Measurements from ENCODE around the gene ATN1. TPM values are rescaled to one million over a fixed set of nuclear protein-coding genes. Genes with fewer than 3 reads are reported as not detected.
A peak's percentile ranks its signal among the peaks of the same experiment; 100 is the strongest.

Gene ATN1
- total and polyA plus RNA-seq, 2 of the 8 experiments (the other 6 are each of a cell fraction or from before 2014, with no cell fraction given): 20.6 to 73.4 TPM

DNA sequence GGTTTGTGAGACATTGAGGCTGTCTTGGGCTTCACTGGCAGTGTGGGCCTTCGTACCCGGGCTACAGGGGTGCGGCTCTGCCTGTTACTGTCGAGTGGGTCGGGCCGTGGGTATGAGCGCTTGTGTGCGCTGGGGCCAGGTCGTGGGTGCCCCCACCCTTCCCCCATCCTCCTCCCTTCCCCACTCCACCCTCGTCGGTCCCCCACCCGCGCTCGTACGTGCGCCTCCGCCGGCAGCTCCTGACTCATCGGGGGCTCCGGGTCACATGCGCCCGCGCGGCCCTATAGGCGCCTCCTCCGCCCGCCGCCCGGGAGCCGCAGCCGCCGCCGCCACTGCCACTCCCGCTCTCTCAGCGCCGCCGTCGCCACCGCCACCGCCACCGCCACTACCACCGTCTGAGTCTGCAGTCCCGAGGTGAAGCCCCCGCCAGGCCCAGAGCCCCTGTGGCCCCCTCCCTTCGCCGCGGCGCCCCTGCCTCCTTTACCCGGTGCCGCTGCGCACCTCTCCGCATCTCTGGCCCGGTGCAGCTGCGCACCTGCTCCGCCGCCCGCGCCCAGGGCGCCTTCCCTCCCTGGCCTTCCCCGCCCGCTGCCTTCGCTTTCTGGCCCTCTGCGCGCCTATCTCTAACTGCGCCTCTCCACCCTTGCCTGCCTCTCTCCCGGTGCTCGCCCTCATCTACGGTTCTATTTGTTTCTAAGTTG, 13.4 kb upstream of the ATN1 start, which contains the start of gene ENO2:
Gene ENO2 (plus strand): TSS at position 335 of the 701 bp plus-strand sequence. CDS start 1,253 bp downstream, outside the sequence.
- Histone ChIP-seq H3K4me1 (replicated peaks in 1 of 4; ENCODE audit: control insufficient read depth in 3 of 4, insufficient read depth in 4 of 4, low read length in 3 of 4) (peaks cover 0 to 18% (median 9%) of the 10 kb centered on the region in 4 experiments; a peak in 6 of 7 replicates), H3K23ac (ENCODE audit: insufficient read length) (no peak within 1 kb of the TSS), H2BK20ac (ENCODE audit: low read length) (peak within 1 kb of the TSS; percentile 48; the same call in 1 of the 2 replicates), H3K4ac (replicated peaks; ENCODE audit: insufficient read length, low read depth, low read length) (peak within 1 kb of the TSS; percentile 94), H4K5ac (ENCODE audit: insufficient read length, low read depth, low read length) (peak within 1 kb of the TSS; percentile 23), H3K9me3 (ENCODE audit: insufficient read depth in 2 of 2, low read depth in 1 of 2, low read length in 1 of 2) (no peaks in the 10 kb centered on the region), H3K27ac (ENCODE audit: low read depth, low read length) (0 out of 2 replicates have a peak within 1 kb of the TSS, but pooled peaks have one; percentile 26), H3K79me1 (ENCODE audit: low read depth, low read length) (peaks cover 4% of the 10 kb centered on the region), H4K20me1 (replicated peaks in 1 of 2; ENCODE audit: control insufficient read depth in 1 of 2, insufficient read depth in 2 of 2, low read length in 2 of 2) (peaks cover 0 to 2% of the 10 kb centered on the region in 2 experiments), H3K36me3 (ENCODE audit: control insufficient read depth in 2 of 4, insufficient read depth in 4 of 4, low read length in 3 of 4) (peaks cover 7 to 34% (median 19%) of the 10 kb centered on the region in 4 experiments; a peak in 7 of 8 replicates), H2AFZ (ENCODE audit: low read length) (no peak within 1 kb of the TSS), H3K4me2 (ENCODE audit: insufficient read depth in 1 of 2, low read depth in 2 of 2, low read length in 2 of 2) (peak within 1 kb of the TSS; percentile 84 to 92), H3K27me3 (replicated peaks in 1 of 4; ENCODE audit: control insufficient read depth in 3 of 4, extremely low read depth in 1 of 4, insufficient read depth in 3 of 4, low read length in 3 of 4) (no peaks in the 10 kb centered on the region), H2BK12ac (ENCODE audit: low read depth, low read length) (peak within 1 kb of the TSS; percentile 87; the same call in 1 of the 2 replicates), H2BK120ac (replicated peaks; ENCODE audit: low read depth, low read length) (peak within 1 kb of the TSS; percentile 55), H3K23me2 (ENCODE audit: low read depth, low read length) (peaks cover 11% of the 10 kb centered on the region; the same call in 1 of the 2 replicates), H4K91ac (replicated peaks; ENCODE audit: insufficient read length, low read length) (peak within 1 kb of the TSS; percentile 62), H2BK15ac (ENCODE audit: low read length) (peak within 1 kb of the TSS; percentile 75; the same call in 1 of the 2 replicates), H3K18ac (ENCODE audit: extremely low read depth, low read length) (peak within 1 kb of the TSS; percentile 87), H3K14ac (ENCODE audit: insufficient read length) (no peak within 1 kb of the TSS), H3K79me2 (ENCODE audit: control insufficient read depth in 1 of 2, insufficient read depth in 2 of 2, low read length in 2 of 2) (peaks cover 0 to 9% of the 10 kb centered on the region in 2 experiments; a peak in 1 of 4 replicates), H3K56ac (replicated peaks; ENCODE audit: insufficient read length, low read depth, low read length) (peak within 1 kb of the TSS; percentile 10), H2AK5ac (ENCODE audit: low read depth, low read length) (no peak within 1 kb of the TSS), H3K4me3 (ENCODE audit: extremely low read depth in 1 of 4, insufficient read depth in 2 of 4, low read depth in 3 of 4, low read length in 4 of 4) (peak within 1 kb of the TSS; percentile 67 to 86 (median 78)), H4K8ac (ENCODE audit: extremely low read depth, insufficient read depth, low read length) (peak within 1 kb of the TSS; percentile 88), H3K9ac (replicated peaks in 1 of 4; ENCODE audit: extremely low read depth in 1 of 4, low read depth in 3 of 4, low read length in 3 of 4) (peak within 1 kb of the TSS; percentile 43 to 74 (median 55)), H2BK5ac (ENCODE audit: low read depth, low read length) (peak within 1 kb of the TSS; percentile 60; the same call in 1 of the 2 replicates)
- ChIA-PET CTCF (ENCODE audit: partially characterized antibody) (interaction anchor here (0.7 to 9.3 kb wide), 7 partner anchors 9 to 55 kb away, joined by 3 to 74 read pairs (median 8); partner anchors contain the start of gene LRRC23), POLR2A (ENCODE audit: partially characterized antibody) (interaction anchor here (0.7 to 39.6 kb wide), 9 partner anchors 10 to 86 kb away, joined by 3 to 1027 read pairs (median 5); partner anchors contain the start of genes ATN1, C12orf57, CDCA3 and LRRC23)
- FAIRE-seq (no peak), DNase-seq (ENCODE audit: low read depth in 1 of 2, low spot score in 2 of 2) (peak in 1 of 2 experiments; percentile 72)
- 5% methylated on average over 29 of the region's 68 CpGs; no CpG with 5 or more reads in 1 of the 2 experiments for WGBS, 2 experiments (ENCODE audit: extremely low coverage in 1 of 2, insufficient coverage in 1 of 2, insufficient read length in 1 of 2, insufficient replicate concordance in 2 of 2, low coverage in 1 of 2, low lambda C conversion rate in 2 of 2, missing lambda C conversion rate in 1 of 2)
- TF ChIP-seq CTBP2 (IDR thresholded peaks at IDR 0.05; ENCODE audit: borderline replicate concordance, insufficient read depth, insufficient read length, low read length): no peak
- TF ChIP-seq CBX8 (IDR thresholded peaks at IDR 0.05; ENCODE audit: borderline replicate concordance, low read depth, low read length): no peak
- TF ChIP-seq CREB1 (IDR thresholded peaks at IDR 0.05): 0 out of 2 replicates have a peak, but pooled peaks have one; percentile 15
- TF ChIP-seq, protein P1, sequence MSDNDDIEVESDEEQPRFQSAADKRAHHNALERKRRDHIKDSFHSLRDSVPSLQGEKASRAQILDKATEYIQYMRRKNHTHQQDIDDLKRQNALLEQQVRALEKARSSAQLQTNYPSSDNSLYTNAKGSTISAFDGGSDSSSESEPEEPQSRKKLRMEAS (IDR thresholded peaks at IDR 0.05): peak; percentile 21; the same call in 1 of the 2 replicates
- TF ChIP-seq E2F6 (IDR thresholded peaks at IDR 0.05): peak; percentile 58; the same call in 1 of the 2 replicates
- 0 out of 2 replicates have a peak, but pooled peaks have one; percentile 38 for TF ChIP-seq RBBP5 (IDR thresholded peaks at IDR 0.05; ENCODE audit: borderline replicate concordance, low read depth, low read length)
- no peak for TF ChIP-seq EZH2 (IDR thresholded peaks at IDR 0.05; ENCODE audit: low read depth, low read length, severe bottlenecking)
- TF ChIP-seq RXRA (IDR thresholded peaks at IDR 0.05; ENCODE audit: insufficient read depth, low read depth, low read length): no peak
- TF ChIP-seq KDM1A (IDR thresholded peaks at IDR 0.05; ENCODE audit: borderline replicate concordance, low read length): no peak

Data from H1 (cell line).